ENCODE data around the gene NDUFB2.

GRCh38 chr7:140694592-140694991 lies 1.9 kb upstream of the NDUFB2 start:
- TF ChIP-seq CTCF (conservative IDR thresholded peaks at IDR 0.05) (no peak), EZH2 (IDR thresholded peaks at IDR 0.05; ENCODE audit: low read depth) (no peak)

All from PC-9 (cell line).